Stomach (tissue), 9 donors: Measurements from ENCODE around the gene AK1. TPM values are rescaled to one million over a fixed set of nuclear protein-coding genes. Genes with fewer than 3 reads are reported as not detected.

Experiments used
- DNase-seq, 2 donors: peaks; one replicate each; pipeline versions ENCODE4 v3.0.0 to v3.0.0-alpha.2; 2013 to 2019
- H3K27ac ChIP-seq, 5 donors: fragments of 200-600 bp in 4 of 5; sonication (generic) in 4 of 5; one replicate each; pipeline ENCODE4 v1.5.1; 2013 to 2019; ENCODE audit warnings: mild to moderate bottlenecking in 1 of 5, moderate library complexity in 1 of 5
- H3K27me3 ChIP-seq, 3 donors: fragments of 200-600 bp; sonication (generic); one replicate each; pipeline ENCODE4 v1.5.1; 2017 to 2019; ENCODE audit warnings: mixed run types in 1 of 3
- H3K36me3 ChIP-seq, 4 donors: fragments of 200-600 bp; sonication (generic); 1 replicate in 3 of 4; 2 replicates in 1 of 4; pipeline ENCODE4 v1.5.1; 2016 to 2019
- H3K4me1 ChIP-seq, 4 donors: fragments of 200-600 bp; sonication (generic); one replicate each; pipeline ENCODE4 v1.5.1; 2016 to 2019
- H3K4me3 ChIP-seq, 4 donors: fragments of 200-600 bp; sonication (generic) in 3 of 4; one replicate each; pipeline ENCODE4 v1.5.1; 2016 to 2019; ENCODE audit warnings: mild to moderate bottlenecking in 1 of 4
- H3K9me3 ChIP-seq, 4 donors: fragments of 200-600 bp; sonication (generic); one replicate each; pipeline ENCODE4 v1.5.1; 2016 to 2019
- EP300 ChIP-seq: sonication (generic); formaldehyde crosslinking; IDR thresholded peaks from one replicate; pipeline ENCODE4 v1.6.1; 2017; ENCODE audit warnings: antibody characterized with exemption
- POLR2A ChIP-seq, 4 donors: fragments of 450-650 bp; IDR thresholded peaks; one replicate each; pipeline ENCODE4 v1.6.1; 2016; ENCODE audit warnings: antibody characterized with exemption in 4 of 4, control low read depth in 2 of 4, mild to moderate bottlenecking in 1 of 4, moderate library complexity in 1 of 4
- POLR2AphosphoS5 ChIP-seq, 3 donors: sonication (generic); formaldehyde crosslinking; IDR thresholded peaks; one replicate each; pipeline ENCODE4 v1.6.1; 2016; ENCODE audit warnings: antibody characterized with exemption in 3 of 3
- WGBS, 5 donors: extraction: QIAGEN DNeasy Blood & Tissue Kit in 3 of 5; methylation state at CpG; one replicate each; pipeline versions ENCODE4 v1.1.5 to v1.1.7; 2013 to 2018; 5-methylcytosine and 5-hydroxymethylcytosine counted together
- intact Hi-C: fragments of 100-400 bp; cut with DNase I; formaldehyde crosslinking; loops from one replicate; pipeline ENCODE4 v1.15.1; 2023; ENCODE audit warnings: low total_unique reads
- polyA plus RNA-seq, 3 donors: library from polyadenylated mRNA; stranded (reverse); fragments of 200-250 nt; gene quantifications; one replicate each; pipeline ENCODE4 v1.2.3, GENCODE V29; 2013
- total RNA-seq, 5 donors: library from RNA; depleted of rRNA; stranded (reverse); fragments of >200 nt; gene quantifications; one replicate each; pipeline versions ENCODE4 v1.1.0 to v1.2.3, GENCODE V29; 2014 to 2016
- TF ChIP-seq, protein P1 (sequence below), 7 experiments: fragments of 450-650 bp in 4 of 7; fragments of 200-600 bp in 3 of 7; sonication (generic) in 3 of 7; IDR thresholded peaks; one replicate each; pipeline ENCODE4 v1.5.1; 2016 to 2019; ENCODE audit warnings: antibody characterized with exemption in 7 of 7, control low read depth in 2 of 7, mild to moderate bottlenecking in 1 of 7
- donor health status: healthy with polysubstance abuse.
- donor health status: Bipolar disorder and iron deficiency.
- donor health status: healthy.

AK1 gene
- total and polyA plus RNA-seq, 8 donors: 7.2 to 92.1 (median 64.4) TPM; not detected in 1

DNA sequence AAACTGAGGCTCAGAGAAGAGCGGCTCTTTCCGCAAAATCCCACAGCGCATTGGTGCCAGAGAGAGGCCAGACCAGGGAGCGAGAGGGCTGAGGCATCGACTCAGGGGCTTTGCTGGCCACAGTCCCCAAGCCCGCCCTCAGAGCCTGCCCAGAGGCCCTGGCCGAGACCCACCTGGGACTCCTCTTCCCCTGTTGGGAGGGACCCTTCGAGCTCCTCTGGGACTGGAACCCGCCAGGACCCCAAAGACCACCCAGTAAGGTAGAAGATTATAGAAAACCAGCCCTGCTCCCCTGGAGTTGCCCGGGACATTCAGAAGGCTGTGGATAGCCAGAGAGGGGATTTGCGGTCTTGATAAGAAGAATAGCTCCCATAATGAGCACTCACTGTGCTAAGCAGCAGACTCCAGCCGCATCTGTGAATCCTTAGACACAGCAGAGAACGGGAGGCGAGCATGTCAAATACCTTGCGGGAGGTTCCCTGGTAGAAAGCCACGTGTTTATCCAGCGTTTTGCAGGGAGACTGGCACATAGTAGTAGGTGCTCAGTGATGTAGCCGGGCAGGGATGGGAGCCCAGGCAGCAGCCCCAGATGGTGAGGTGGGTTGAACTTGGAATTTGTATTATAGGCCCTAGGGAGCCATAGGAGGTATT is 651 bp upstream of the AK1 start:
- no peak for DNase-seq
- intact Hi-C loops: no loop called here
- WGBS, 5 donors: 29 to 41% (median 34%) methylated on average over 18 of the region's 18 CpGs
- Histone ChIP-seq H3K4me3 (peak overlapping the region; percentile 55 to 72 (median 67)), H3K36me3 (peaks cover 0 to 6% (median 2%) of the 10 kb centered on the region in 4 donors), H3K9me3 (no peaks in the 10 kb centered on the region), H3K4me1 (peaks cover 50 to 62% (median 56%) of the 10 kb centered on the region in 4 donors), H3K27ac (peak overlapping the region in 4 of 5 donors; percentile 80 to 87 (median 82)), H3K27me3 (no peaks in the 10 kb centered on the region)
- no peak for TF ChIP-seq EP300
- TF ChIP-seq POLR2A (IDR thresholded peaks at IDR 0.05): no peak
- TF ChIP-seq, protein P1, sequence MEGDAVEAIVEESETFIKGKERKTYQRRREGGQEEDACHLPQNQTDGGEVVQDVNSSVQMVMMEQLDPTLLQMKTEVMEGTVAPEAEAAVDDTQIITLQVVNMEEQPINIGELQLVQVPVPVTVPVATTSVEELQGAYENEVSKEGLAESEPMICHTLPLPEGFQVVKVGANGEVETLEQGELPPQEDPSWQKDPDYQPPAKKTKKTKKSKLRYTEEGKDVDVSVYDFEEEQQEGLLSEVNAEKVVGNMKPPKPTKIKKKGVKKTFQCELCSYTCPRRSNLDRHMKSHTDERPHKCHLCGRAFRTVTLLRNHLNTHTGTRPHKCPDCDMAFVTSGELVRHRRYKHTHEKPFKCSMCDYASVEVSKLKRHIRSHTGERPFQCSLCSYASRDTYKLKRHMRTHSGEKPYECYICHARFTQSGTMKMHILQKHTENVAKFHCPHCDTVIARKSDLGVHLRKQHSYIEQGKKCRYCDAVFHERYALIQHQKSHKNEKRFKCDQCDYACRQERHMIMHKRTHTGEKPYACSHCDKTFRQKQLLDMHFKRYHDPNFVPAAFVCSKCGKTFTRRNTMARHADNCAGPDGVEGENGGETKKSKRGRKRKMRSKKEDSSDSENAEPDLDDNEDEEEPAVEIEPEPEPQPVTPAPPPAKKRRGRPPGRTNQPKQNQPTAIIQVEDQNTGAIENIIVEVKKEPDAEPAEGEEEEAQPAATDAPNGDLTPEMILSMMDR (IDR thresholded peaks at IDR 0.05): no peak
- no peak for TF ChIP-seq POLR2AphosphoS5 (IDR thresholded peaks at IDR 0.05)

DNA sequence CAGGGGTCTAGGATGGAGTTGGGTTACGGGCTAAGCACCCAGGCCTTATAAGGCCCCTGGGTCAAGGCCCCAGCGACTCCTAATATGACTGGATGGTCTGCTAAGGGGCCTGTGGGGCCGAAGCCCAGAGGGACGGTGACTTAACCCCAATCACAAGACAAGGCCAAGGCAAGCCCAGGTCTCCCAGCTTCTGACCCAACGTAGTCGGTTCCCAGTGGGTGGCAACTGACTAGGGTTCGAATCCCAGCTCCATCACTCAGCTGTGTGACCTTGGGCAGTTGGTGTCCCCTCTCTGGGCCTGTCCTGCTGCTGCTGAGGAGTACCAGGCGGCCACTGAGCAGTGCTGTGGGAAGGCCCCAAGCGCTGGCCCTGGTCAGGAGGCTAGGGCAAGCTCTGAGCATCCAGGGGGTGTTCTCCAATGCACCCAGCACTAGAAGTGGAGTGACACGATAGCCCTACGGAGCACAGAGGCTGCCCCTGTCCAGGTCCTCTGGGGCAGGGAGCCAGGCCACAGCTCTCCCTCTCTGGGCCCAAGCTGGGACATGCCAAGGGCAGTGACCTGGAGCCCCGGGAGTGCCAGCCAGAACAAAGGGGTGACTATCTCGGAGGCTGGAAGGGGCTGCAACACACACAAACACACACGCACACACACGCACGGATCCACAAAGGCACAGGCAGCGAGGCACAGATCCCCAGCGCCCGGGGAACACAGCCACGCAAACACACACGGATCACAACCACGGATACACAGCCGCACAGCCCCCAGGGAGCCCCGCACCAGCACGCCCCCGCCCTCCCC is 512 bp downstream of the AK1 start:
- peak overlapping the region; percentile 55 to 72 (median 67) for H3K4me3 ChIP-seq
- H3K36me3 ChIP-seq: peaks cover 4 to 16% (median 10%) of the 10 kb centered on the region in 4 donors
- peak overlapping the region; percentile 66 to 87 (median 80) for H3K27ac ChIP-seq
- 22 to 32% (median 29%) methylated on average over 13 to 26 of the region's 26 CpGs for WGBS, 5 donors
- peak in 1 of 2 donors; percentile 60 for DNase-seq
- no peak for TF ChIP-seq POLR2AphosphoS5 (IDR thresholded peaks at IDR 0.05)
- no peak for TF ChIP-seq POLR2A (IDR thresholded peaks at IDR 0.05)
- TF ChIP-seq, protein P1 (IDR thresholded peaks at IDR 0.05): no peak
- peaks cover 50 to 57% (median 54%) of the 10 kb centered on the region in 4 donors for H3K4me1 ChIP-seq
- H3K27me3 ChIP-seq: no peaks in the 10 kb centered on the region
- H3K9me3 ChIP-seq: no peaks in the 10 kb centered on the region
- intact Hi-C loops: no loop called here

DNA sequence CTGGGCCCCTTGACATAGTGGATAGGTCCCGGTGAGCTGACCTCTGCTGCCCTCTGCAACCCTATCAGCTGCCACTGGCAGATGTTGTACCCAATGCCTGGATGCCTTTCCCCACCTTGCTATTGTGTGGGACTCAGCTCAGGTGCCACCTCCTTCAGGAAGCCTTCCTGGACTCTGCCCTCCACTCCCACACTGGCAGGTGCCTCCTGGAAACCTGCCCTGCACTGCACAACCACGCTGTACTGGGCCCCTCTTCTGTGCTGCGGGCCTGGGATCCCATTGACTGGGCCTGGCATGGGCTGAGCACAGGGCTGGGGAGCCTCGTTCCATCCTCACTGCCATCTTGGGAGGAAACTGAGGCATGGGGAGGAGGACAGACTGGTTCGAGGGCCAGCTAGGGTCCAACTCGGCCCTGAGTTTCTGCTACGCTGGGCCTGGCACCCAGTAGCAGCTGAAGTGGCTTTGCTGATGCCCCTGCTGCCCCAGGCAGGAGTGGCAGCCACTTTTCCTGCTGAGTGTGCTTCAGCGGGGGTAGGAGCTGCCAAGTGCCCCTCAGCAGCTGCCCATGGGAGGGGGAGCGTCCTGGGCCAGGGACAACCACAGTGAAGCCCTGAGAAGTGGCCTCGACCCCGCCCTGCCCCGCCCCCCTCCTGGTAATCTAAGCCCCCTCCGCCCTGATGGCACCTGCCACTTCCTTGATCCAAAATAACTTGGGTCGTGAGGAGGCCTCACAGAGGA is 1.3 kb downstream of the AK1 start:
- intact Hi-C loops: no loop called here
- 41 to 73% (median 48%) methylated on average over 4 to 14 of the region's 14 CpGs for whole genome bisulfite sequencing, 5 donors
- no peak for DNase-seq
- H3K27ac ChIP-seq: peak overlapping the region in 4 of 5 donors; percentile 80 to 87 (median 82)
- peak overlapping the region in 3 of 4 donors; percentile 55 to 72 (median 68) for H3K4me3 ChIP-seq
- H3K4me1 ChIP-seq: peaks cover 50 to 57% (median 54%) of the 10 kb centered on the region in 4 donors
- H3K36me3 ChIP-seq: peaks cover 5 to 23% (median 18%) of the 10 kb centered on the region in 4 donors
- TF ChIP-seq EP300 (no peak), POLR2AphosphoS5 (IDR thresholded peaks at IDR 0.05) (no peak), POLR2A (IDR thresholded peaks at IDR 0.05) (no peak)
- TF ChIP-seq, protein P1 (IDR thresholded peaks at IDR 0.05): no peak
- no peaks in the 10 kb centered on the region for H3K27me3 ChIP-seq
- H3K9me3 ChIP-seq: no peaks in the 10 kb centered on the region
